HG03159 (cell line): Measurements from ENCODE around the gene SLC7A14.

Experiments used
- ATAC-seq: cut with Tn5 transposase; IDR thresholded peaks from one replicate; pipeline ENCODE4 v1.9.1; 2021; ENCODE audit warnings: mild to moderate bottlenecking, moderate library complexity; ENCODE audit not compliant: unreplicated experiment

The SLC7A14 gene

GRCh38 chr3:170475092-170475685 is 110.7 kb downstream of the SLC7A14 start:
- ATAC-seq, result no peak

GRCh38 chr3:170473358-170473757 is 112.5 kb downstream of the SLC7A14 start:
- ATAC-seq, result no peak

- ATAC-seq, result no peak
Measured at GRCh38 chr3:170471149-170471548, 114.7 kb downstream of the SLC7A14 start.

- no peak for ATAC-seq
Measured at GRCh38 chr3:170470063-170471016, 115.5 kb downstream of the SLC7A14 start.

DNA sequence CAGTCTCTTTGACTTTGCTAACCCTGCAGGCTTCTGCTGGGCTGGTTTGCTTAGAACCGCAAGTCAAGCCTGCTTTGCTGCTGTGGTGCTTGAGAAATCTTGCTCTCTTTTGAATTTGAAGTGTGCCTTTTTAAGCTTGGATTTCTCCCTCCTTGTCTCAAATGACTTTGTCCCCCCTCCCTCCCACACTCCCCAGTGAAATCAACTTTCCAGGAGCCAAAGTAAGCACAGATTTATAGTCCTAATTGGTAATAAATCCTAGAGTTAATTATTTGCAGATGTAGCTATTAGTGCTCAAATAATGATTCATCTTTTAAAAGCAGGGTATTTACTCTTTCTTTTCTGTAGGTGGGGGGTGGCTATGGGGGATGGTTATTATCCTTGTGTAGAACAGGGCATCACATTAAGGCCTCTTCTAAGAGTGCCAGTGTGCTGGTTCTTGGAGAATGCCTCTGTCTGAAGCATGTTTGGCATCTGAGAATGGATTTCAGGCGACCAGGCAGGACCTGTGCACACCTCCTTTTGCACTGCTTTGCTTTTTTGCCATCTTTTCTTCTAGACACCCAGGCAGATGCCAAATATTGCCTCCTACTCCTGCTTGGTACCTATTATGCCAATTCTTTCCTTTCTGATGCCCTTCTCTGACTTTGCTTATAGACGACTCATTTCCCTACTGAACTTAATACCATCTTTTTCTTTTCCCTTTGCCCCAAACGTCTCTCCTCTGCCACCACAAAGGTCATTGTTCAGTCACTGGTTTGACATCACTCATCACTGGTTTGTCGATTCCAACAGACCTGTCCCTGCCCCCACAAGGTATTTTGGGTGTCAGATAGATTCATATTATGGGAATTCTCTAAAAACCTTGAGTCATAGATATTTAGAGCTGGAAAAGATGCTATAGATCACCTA is 116.5 kb downstream of the SLC7A14 start:
- no peak for ATAC-seq

DNA sequence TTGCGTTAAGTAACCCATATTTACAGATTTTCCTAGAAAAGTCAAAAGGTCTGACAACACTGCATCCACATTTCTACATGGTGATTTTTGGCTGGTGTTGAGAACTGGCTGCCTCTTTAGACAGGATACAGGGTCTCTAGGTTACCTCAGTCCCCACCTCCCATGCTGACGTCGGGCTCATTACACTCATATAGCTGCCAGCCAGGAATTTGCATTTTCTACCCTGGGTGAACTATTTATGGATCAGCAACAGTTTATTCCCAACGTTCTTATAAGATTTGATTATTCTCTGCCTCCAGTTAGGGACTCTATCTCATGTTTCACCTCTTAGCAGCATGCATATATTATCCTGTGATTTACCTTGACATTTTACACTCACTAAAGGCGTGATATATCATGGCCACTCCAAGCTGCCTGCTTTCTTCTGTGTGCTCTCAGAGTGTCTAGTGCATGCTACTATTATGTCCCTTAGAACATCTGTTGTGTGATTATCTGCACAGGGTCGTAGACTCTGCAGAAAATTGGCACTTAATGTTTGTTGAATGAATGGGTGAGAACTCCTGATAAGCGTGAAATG is 118.2 kb downstream of the SLC7A14 start:
- ATAC-seq, result no peak

- ATAC-seq, result no peak
Measured at GRCh38 chr3:170467007-170467406, 118.9 kb downstream of the SLC7A14 start.

DNA sequence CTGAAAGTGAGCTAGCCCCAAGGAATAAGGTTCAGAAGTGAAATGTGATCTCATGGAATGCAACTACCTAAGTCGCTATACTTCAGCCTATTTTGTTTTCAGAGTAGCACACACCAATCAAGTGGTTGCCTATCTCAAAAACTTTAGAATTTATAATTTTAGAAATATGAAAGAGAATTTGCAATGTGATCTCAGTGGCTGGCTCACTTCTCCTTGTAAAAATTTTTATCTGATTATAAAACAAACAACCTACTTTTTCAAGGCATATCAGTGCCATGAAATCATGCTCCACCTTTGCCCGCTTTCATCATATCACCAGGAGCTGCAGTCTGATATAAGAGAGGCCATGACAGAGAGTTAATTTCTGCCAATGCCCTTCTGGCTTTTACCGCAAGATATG is 119.9 kb downstream of the SLC7A14 start:
- ATAC-seq, result no peak

DNA sequence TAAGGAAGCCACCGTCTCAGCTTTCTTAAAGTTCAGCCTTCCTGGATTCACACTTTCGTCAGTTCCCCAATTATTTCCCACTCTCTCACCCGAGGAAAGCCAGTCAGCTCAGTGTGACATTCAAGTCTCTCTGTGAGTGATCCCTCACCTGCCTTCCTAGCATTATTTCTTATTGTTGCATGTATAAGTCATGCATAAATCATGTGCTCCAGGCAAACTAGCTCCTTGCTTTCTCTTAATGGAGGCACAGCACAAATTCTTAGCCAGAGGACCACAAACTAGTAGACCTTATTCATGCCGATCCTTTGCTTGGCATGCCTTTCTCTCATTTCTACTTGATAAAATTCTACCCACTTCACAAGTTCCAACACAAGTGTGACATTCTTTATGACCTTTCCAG is 122.9 kb downstream of the SLC7A14 start:
- no peak for ATAC-seq

- ATAC-seq, result no peak
Measured at GRCh38 chr3:170458285-170458684, 127.6 kb downstream of the SLC7A14 start.

DNA sequence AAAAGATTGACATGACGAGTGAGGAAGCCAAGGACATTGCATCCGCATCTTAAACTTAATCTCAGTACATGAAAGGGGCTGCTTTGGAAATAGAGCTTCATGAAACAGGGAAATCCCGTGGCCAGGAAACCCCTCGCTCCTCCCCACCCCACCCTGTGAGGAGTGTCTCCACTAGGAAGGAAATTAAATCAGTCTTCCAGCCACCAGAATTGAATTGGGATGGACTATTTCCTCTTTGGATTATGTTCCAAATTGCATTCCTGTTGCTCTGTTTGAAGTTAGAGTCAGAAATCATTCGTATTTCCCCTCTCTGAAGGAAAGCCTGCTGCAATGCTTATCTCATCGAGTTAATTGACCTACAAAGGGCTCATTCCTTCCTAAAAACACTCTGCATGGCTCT is 131.4 kb downstream of the SLC7A14 start:
- no peak for ATAC-seq

- ATAC-seq, result no peak
Measured at GRCh38 chr3:170450039-170450438, 135.8 kb downstream of the SLC7A14 start.

- no peak for ATAC-seq
Measured at GRCh38 chr3:170448584-170448983, 137.3 kb downstream of the SLC7A14 start.

DNA sequence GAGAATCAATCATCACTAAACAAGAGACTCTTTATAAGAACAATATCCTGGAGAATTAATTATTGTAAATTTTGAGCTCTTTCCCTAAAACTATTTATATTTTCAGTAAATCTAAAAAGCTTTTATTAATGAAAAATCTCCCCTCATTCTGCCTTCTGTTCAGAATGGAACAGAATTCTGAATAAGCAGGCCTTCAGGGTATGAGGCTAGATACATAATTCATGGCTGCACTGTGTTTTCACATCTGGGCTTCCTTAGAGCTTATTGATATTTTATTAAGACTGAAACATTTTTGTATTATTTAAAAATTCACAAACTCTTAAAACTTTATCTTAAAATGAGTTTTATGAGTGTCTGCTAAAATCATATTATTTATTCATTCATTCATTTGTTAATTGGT is 142.4 kb downstream of the SLC7A14 start:
- no peak for ATAC-seq

- ATAC-seq, result no peak
Measured at GRCh38 chr3:170442947-170443346, 142.9 kb downstream of the SLC7A14 start.

DNA sequence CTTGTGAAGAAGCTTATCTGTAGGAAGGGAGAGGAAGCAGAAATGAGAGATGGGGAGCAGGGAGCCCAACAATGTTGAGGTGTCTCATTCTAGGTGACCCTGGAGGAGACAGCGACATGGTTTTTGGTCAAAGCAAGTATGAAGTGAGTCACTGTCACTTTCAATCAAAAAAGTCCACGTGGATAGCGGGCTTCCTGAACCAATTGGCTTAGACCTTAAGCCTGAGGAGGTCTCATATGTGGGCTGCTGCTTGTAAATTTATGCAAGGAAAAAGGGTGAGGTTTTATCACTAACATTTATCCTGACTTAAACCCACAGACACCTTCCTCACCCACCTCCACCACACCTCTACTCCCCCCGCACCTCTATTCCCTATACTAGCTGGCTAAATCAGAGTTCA is 144.5 kb downstream of the SLC7A14 start:
- ATAC-seq, result no peak

GRCh38 chr3:170440344-170440743 is 145.5 kb downstream of the SLC7A14 start:
- no peak for ATAC-seq

GRCh38 chr3:170438836-170439235 is 147.0 kb downstream of the SLC7A14 start:
- no peak for ATAC-seq

DNA sequence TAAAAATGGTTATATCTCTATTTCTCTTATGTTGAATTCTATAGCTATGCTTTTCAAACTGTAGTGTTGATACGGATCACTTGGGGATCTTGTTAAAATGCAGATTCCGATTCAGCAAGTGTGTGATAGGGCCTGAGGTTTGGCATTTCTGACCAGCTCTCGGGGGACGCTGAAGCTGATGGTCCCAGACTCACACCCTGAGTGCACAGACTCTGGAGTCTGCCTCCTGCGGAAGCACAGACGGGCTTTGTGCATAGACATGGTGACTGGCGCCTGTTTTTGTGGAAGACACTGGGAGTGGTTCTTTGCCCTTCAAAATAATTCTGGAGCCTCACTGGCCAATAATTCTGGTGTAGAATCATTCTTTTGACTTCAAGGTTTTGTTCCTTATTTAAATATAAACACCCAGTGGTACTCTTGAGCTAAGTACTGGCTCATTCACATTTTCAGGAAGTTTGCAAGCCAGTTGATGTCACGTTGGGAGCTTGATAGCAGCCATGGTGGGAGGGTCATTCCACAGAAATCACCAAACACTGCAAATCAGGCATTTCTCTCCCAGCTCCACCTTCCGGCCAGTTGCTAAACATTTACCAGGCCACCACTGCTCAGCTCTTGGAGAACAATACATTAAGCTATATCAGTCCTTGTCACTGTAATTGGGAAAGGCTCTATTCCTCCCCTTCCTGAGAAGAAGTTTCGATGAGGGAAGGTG is 148.0 kb downstream of the SLC7A14 start:
- no peak for ATAC-seq

- ATAC-seq, result no peak
Measured at GRCh38 chr3:170437176-170437575, 148.7 kb downstream of the SLC7A14 start.
